ENCODE data around the gene DIO3.

DNA sequence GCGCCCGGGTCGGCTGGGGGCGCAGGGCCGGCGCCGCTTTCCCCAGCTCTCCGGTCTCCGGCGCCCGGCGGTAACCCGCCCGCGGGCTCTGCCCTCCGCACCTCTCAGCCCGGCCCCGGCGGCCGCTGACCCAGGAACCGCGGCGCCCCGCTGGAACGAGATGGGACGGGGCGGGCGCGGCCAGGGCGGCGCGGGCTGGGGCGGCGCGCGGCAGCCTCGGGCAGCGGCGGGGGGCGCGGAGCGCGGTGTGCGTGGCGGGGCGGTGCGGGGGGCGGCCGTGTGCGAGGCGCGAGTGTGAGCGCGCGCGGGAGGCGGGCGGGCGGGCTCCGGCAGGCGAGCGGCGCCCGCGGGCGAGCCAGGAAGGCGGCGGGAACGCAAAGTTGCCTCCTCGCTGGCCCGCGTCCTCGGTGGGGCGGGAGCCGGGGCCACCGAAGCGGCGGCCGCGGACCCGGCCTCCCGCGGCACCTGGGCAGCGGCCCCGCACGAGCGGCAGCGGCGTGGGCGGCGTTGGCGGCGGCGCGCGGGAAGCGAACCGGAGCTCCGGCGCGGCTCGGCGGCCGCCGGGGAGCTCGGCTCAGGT is 671 bp upstream of the DIO3 start:
- TF ChIP-seq, protein P1, sequence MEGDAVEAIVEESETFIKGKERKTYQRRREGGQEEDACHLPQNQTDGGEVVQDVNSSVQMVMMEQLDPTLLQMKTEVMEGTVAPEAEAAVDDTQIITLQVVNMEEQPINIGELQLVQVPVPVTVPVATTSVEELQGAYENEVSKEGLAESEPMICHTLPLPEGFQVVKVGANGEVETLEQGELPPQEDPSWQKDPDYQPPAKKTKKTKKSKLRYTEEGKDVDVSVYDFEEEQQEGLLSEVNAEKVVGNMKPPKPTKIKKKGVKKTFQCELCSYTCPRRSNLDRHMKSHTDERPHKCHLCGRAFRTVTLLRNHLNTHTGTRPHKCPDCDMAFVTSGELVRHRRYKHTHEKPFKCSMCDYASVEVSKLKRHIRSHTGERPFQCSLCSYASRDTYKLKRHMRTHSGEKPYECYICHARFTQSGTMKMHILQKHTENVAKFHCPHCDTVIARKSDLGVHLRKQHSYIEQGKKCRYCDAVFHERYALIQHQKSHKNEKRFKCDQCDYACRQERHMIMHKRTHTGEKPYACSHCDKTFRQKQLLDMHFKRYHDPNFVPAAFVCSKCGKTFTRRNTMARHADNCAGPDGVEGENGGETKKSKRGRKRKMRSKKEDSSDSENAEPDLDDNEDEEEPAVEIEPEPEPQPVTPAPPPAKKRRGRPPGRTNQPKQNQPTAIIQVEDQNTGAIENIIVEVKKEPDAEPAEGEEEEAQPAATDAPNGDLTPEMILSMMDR (IDR thresholded peaks at IDR 0.05), result peak; percentile 42
- TF ChIP-seq SIN3A (IDR thresholded peaks at IDR 0.05; ENCODE audit: borderline replicate concordance, insufficient read depth, low read depth, low read length), result no peak
- TF ChIP-seq POLR2AphosphoS5 (IDR thresholded peaks at IDR 0.05; ENCODE audit: low read depth, low read length), result no peak
- TF ChIP-seq, protein P2, sequence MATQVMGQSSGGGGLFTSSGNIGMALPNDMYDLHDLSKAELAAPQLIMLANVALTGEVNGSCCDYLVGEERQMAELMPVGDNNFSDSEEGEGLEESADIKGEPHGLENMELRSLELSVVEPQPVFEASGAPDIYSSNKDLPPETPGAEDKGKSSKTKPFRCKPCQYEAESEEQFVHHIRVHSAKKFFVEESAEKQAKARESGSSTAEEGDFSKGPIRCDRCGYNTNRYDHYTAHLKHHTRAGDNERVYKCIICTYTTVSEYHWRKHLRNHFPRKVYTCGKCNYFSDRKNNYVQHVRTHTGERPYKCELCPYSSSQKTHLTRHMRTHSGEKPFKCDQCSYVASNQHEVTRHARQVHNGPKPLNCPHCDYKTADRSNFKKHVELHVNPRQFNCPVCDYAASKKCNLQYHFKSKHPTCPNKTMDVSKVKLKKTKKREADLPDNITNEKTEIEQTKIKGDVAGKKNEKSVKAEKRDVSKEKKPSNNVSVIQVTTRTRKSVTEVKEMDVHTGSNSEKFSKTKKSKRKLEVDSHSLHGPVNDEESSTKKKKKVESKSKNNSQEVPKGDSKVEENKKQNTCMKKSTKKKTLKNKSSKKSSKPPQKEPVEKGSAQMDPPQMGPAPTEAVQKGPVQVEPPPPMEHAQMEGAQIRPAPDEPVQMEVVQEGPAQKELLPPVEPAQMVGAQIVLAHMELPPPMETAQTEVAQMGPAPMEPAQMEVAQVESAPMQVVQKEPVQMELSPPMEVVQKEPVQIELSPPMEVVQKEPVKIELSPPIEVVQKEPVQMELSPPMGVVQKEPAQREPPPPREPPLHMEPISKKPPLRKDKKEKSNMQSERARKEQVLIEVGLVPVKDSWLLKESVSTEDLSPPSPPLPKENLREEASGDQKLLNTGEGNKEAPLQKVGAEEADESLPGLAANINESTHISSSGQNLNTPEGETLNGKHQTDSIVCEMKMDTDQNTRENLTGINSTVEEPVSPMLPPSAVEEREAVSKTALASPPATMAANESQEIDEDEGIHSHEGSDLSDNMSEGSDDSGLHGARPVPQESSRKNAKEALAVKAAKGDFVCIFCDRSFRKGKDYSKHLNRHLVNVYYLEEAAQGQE (IDR thresholded peaks at IDR 0.05; ENCODE audit: insufficient read depth in 1 of 2, low read depth in 2 of 2, low read length in 1 of 2), result no peak
